Prostate gland (tissue), 2 donors: ENCODE data around the gene KDM4F. TPM values are rescaled to one million over a fixed set of nuclear protein-coding genes. Genes with fewer than 3 reads are reported as not detected.
"Not testable (repeated sequence)": the region's sequence is repeated elsewhere in the genome, so short reads cannot be mapped to it uniquely, and the experiment has no call there.

Source experiments
- DNase-seq: peaks from one replicate; pipeline ENCODE4 v3.0.0-alpha.2; 2019; ENCODE audit warnings: low spot score
- H3K27ac ChIP-seq, 2 donors: fragments of 200-600 bp; sonication (generic); 2 replicates each; pipeline ENCODE4 v1.5.1; 2017 to 2019
- H3K27me3 ChIP-seq: fragments of 200-600 bp; sonication (generic); replicated peaks from 2 replicates; pipeline ENCODE4 v1.5.1; 2019; ENCODE audit not compliant: insufficient read depth
- H3K36me3 ChIP-seq, 2 donors: fragments of 200-600 bp; sonication (generic); 1 replicate in 1 of 2; 2 replicates in 1 of 2; pipeline versions ENCODE4 v1.5.1 to v1.8.1; 2017 to 2019
- H3K4me1 ChIP-seq: fragments of 200-600 bp; sonication (generic); replicated peaks from 2 replicates; pipeline ENCODE4 v1.5.1; 2019
- H3K4me3 ChIP-seq, 2 donors: fragments of 200-600 bp; sonication (generic); 2 replicates each; pipeline ENCODE4 v1.5.1; 2017 to 2019
- H3K9me3 ChIP-seq: fragments of 200-600 bp; sonication (generic); 2 replicates; pipeline ENCODE4 v1.5.1; 2017
- CTCF ChIP-seq, 4 experiments: fragments of 200-600 bp in 2 of 4; fragments of 450-650 bp in 2 of 4; sonication (generic) in 2 of 4; IDR thresholded peaks; 1 replicate in 3 of 4; 2 replicates in 1 of 4; pipeline ENCODE4 v1.5.1; 2016 to 2019; ENCODE audit warnings: antibody characterized with exemption in 4 of 4, mild to moderate bottlenecking in 2 of 4, moderate library complexity in 2 of 4
- POLR2A ChIP-seq: fragments of 450-650 bp; IDR thresholded peaks from one replicate; pipeline ENCODE4 v1.6.1; 2016; ENCODE audit warnings: antibody characterized with exemption, mild to moderate bottlenecking
- POLR2AphosphoS5 ChIP-seq: sonication (generic); formaldehyde crosslinking; IDR thresholded peaks from one replicate; pipeline ENCODE4 v1.6.1; 2017; ENCODE audit warnings: antibody characterized with exemption
- WGBS: methylation state at CpG from one replicate; pipeline ENCODE4 v1.1.5; 2018; 5-methylcytosine and 5-hydroxymethylcytosine counted together
- intact Hi-C: fragments of 100-400 bp; cut with DNase I; formaldehyde crosslinking; loops from one replicate; pipeline ENCODE4 v1.14.2; 2022
- total RNA-seq, 2 donors: library from RNA; depleted of rRNA; stranded (reverse); fragments of >200 nt; gene quantifications; one replicate each; pipeline ENCODE4 v1.1.0, GENCODE V29; 2016

KDM4F gene
- not detected for total RNA-seq

- H3K36me3 ChIP-seq, H3K27me3 ChIP-seq, DNase-seq, intact Hi-C loops, H3K9me3 ChIP-seq, H3K4me1 ChIP-seq, H3K27ac ChIP-seq, H3K4me3 ChIP-seq: not testable (repeated sequence)
- WGBS: 68% methylated on average over 3 of the region's 3 CpGs
These were observed at the start of gene KDM4F for GRCh38 chr11:95049122-95049521. KDM4F (plus strand) TSS chr11:95049422.

- Histone ChIP-seq H3K27me3 (no peaks in the 10 kb centered on the region), H3K27ac (no peak overlapping the region), H3K4me1 (no peaks in the 10 kb centered on the region), H3K36me3 (no peaks in the 10 kb centered on the region), H3K9me3 (no peaks in the 10 kb centered on the region), H3K4me3 (no peak overlapping the region)
- TF ChIP-seq CTCF (IDR thresholded peaks at IDR 0.05) (no peak), POLR2A (no peak), POLR2AphosphoS5 (no peak)
- no peak for DNase-seq
- intact Hi-C loops: no loop called here
These were observed 45.5 kb upstream of the KDM4F start for GRCh38 chr11:95003716-95004115.

GRCh38 chr11:95005642-95006041, 43.6 kb upstream of the KDM4F start:
- H3K27me3 ChIP-seq: no peaks in the 10 kb centered on the region
- no peaks in the 10 kb centered on the region for H3K4me1 ChIP-seq
- H3K27ac ChIP-seq: no peak overlapping the region
- TF ChIP-seq CTCF (IDR thresholded peaks at IDR 0.05) (no peak), POLR2A (no peak), POLR2AphosphoS5 (no peak)
- no peak for DNase-seq
- intact Hi-C loops: no loop called here
- H3K9me3 ChIP-seq: no peaks in the 10 kb centered on the region
- WGBS: 91% methylated on average over 1 of the region's 1 CpG
- no peaks in the 10 kb centered on the region for H3K36me3 ChIP-seq
- no peak overlapping the region for H3K4me3 ChIP-seq

GRCh38 chr11:95011376-95011775, 37.8 kb upstream of the KDM4F start:
- no peak for DNase-seq
- intact Hi-C loops: no loop called here
- Histone ChIP-seq H3K4me3 (no peak overlapping the region), H3K27ac (no peak overlapping the region), H3K4me1 (no peaks in the 10 kb centered on the region), H3K36me3 (no peaks in the 10 kb centered on the region), H3K27me3 (no peaks in the 10 kb centered on the region), H3K9me3 (no peaks in the 10 kb centered on the region)
- TF ChIP-seq POLR2AphosphoS5 (no peak), POLR2A (no peak), CTCF (IDR thresholded peaks at IDR 0.05) (no peak)

GRCh38 chr11:95014184-95014821, 34.9 kb upstream of the KDM4F start:
- H3K36me3 ChIP-seq: no peaks in the 10 kb centered on the region
- H3K27ac ChIP-seq: no peak overlapping the region
- intact Hi-C loops: no loop called here
- H3K27me3 ChIP-seq: no peaks in the 10 kb centered on the region
- TF ChIP-seq CTCF (IDR thresholded peaks at IDR 0.05): no peak
- TF ChIP-seq POLR2AphosphoS5: no peak
- no peak for TF ChIP-seq POLR2A
- no peaks in the 10 kb centered on the region for H3K4me1 ChIP-seq
- no peak for DNase-seq
- 89% methylated on average over 12 of the region's 12 CpGs for WGBS
- no peak overlapping the region for H3K4me3 ChIP-seq
- no peaks in the 10 kb centered on the region for H3K9me3 ChIP-seq
